ENCODE measurements around the gene APCS.

- TF ChIP-seq CTCF (IDR thresholded peaks at IDR 0.05; ENCODE audit: extremely low read depth in 1 of 2, insufficient read depth in 1 of 2, low read depth in 1 of 2, low read length in 2 of 2) (no peak), POLR2AphosphoS5 (IDR thresholded peaks at IDR 0.05; ENCODE audit: insufficient read depth, low read depth, low read length) (no peak), POLR2A (IDR thresholded peaks at IDR 0.05; ENCODE audit: low read depth, low read length) (no peak), FOS (IDR thresholded peaks at IDR 0.05; ENCODE audit: borderline replicate concordance, insufficient read depth, low read length) (no peak), EZH2 (IDR thresholded peaks at IDR 0.05; ENCODE audit: borderline replicate concordance, low read depth, low read length, severe bottlenecking) (no peak), JUN (IDR thresholded peaks at IDR 0.05; ENCODE audit: borderline replicate concordance, insufficient read depth, insufficient read length, low read depth) (no peak), GATA2 (IDR thresholded peaks at IDR 0.05; ENCODE audit: insufficient read depth, insufficient read length, low read depth, low read length) (no peak), MAX (IDR thresholded peaks at IDR 0.05; ENCODE audit: insufficient read depth, insufficient read length) (no peak)
These were observed 13.3 kb downstream of the APCS start for GRCh38 chr1:159600894-159601293.

Data from endothelial cell of umbilical vein (primary cell).